Testis (tissue), 3 donors: ENCODE results near the gene PIWIL4. TPM values are rescaled to one million over a fixed set of nuclear protein-coding genes. Genes with fewer than 3 reads are reported as not detected.

ENCODE experiments used
- DNase-seq: peaks from one replicate; pipeline ENCODE4 v3.0.0-alpha.2; 2019
- H3K27ac ChIP-seq, 2 donors: fragments of 200-600 bp; sonication (generic); one replicate each; pipeline ENCODE4 v1.5.1; 2019
- H3K27me3 ChIP-seq: fragments of 200-600 bp; sonication (generic); one replicate; pipeline ENCODE4 v1.5.1; 2019
- H3K36me3 ChIP-seq: fragments of 200-600 bp; sonication (generic); one replicate; pipeline ENCODE4 v1.5.1; 2017; ENCODE audit warnings: low read depth; ENCODE audit errors: missing control alignments
- H3K4me1 ChIP-seq: fragments of 200-600 bp; sonication (generic); one replicate; pipeline ENCODE4 v1.5.1; 2019
- H3K4me3 ChIP-seq, 2 donors: fragments of 200-600 bp; sonication (generic); one replicate each; pipeline ENCODE4 v1.5.1; 2017 to 2019
- H3K9me3 ChIP-seq: fragments of 200-600 bp; sonication (generic); one replicate; pipeline ENCODE4 v1.5.1; 2017
- CTCF ChIP-seq, 3 experiments: fragments of 450-650 bp in 2 of 3; fragments of 200-600 bp in 1 of 3; sonication (generic) in 1 of 3; IDR thresholded peaks; one replicate each; pipeline ENCODE4 v1.5.1; 2016 to 2019; ENCODE audit warnings: antibody characterized with exemption in 3 of 3, mild to moderate bottlenecking in 2 of 3, moderate library complexity in 1 of 3
- POLR2A ChIP-seq: fragments of 450-650 bp; IDR thresholded peaks from one replicate; pipeline ENCODE4 v1.6.1; 2017; ENCODE audit warnings: antibody characterized with exemption, mild to moderate bottlenecking, moderate library complexity
- WGBS, 2 donors: methylation state at CpG; one replicate each; pipeline ENCODE4 v1.1.5; 2018; 5-methylcytosine and 5-hydroxymethylcytosine counted together
- intact Hi-C: fragments of 100-400 bp; cut with DNase I; formaldehyde crosslinking; loops from one replicate; pipeline ENCODE4 v1.15.1; 2023; ENCODE audit warnings: low total_unique reads
- polyA plus RNA-seq: library from polyadenylated mRNA; stranded (reverse); fragments of 350-450 nt; fragmentation: Illumina TruSeq; extraction: RNeasy Lipid Tissue Mini Kit (QIAGEN cat#74804); gene quantifications from one replicate; pipeline ENCODE4 v1.2.3, GENCODE V29; 2014; ENCODE audit warnings: low read depth, low replicate concordance; ENCODE audit not compliant: insufficient read depth
- total RNA-seq, 2 donors: library from RNA; depleted of rRNA; stranded (reverse); fragments of >200 nt; gene quantifications; one replicate each; pipeline ENCODE4 v1.2.3, GENCODE V29; 2016

The PIWIL4 gene
- total and polyA plus RNA-seq, 3 donors from 2014 or later: 19.9 to 30.2 (median 23.0) TPM

- H3K27me3 ChIP-seq: no peaks in the 10 kb centered on the region
- no peak overlapping the region for H3K4me3 ChIP-seq
- TF ChIP-seq CTCF (IDR thresholded peaks at IDR 0.05) (no peak), POLR2A (no peak)
- no peaks in the 10 kb centered on the region for H3K4me1 ChIP-seq
- WGBS, 2 donors: 94 to 95% methylated on average over 2 of the region's 2 CpGs
- no peak overlapping the region for H3K27ac ChIP-seq
- intact Hi-C loops: loop anchor here (10.0 kb wide), 1 partner anchor 260 kb away; no protein-coding TSS in a partner anchor
- no peaks in the 10 kb centered on the region for H3K9me3 ChIP-seq
- no peak for DNase-seq
- no peaks in the 10 kb centered on the region for H3K36me3 ChIP-seq
These were observed 67.9 kb downstream of the PIWIL4 start for GRCh38 chr11:94635072-94635471.

DNA sequence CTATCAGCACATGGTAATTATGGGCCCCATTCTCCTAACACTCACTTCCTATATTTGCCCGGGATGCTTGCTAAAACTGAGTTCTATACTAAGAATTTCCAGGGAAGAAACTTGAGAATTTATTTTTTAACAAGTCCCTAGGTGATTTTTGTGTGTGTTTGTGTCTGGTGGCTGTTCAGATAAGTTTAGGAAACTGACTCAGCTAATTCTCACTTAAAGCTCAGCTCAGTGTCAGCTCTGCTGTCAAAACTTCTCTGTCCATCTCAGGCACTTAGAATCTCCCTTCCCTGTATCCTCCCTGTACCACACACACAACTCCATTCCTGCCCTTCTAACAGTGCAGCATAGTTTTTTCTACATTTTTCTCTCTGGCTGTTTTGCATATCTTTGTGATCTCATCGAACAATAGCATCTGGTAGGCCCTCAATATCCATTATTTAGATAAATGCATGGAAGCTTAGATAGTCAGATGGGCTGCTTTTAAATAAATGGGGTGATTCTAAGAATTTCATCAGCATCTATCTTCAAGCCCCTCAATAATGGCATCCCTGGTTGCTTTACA is 69.3 kb downstream of the PIWIL4 start:
- DNase-seq: no peak
- Histone ChIP-seq H3K27ac (no peak overlapping the region), H3K4me1 (no peaks in the 10 kb centered on the region), H3K9me3 (no peaks in the 10 kb centered on the region), H3K36me3 (no peaks in the 10 kb centered on the region), H3K4me3 (no peak overlapping the region), H3K27me3 (no peaks in the 10 kb centered on the region)
- intact Hi-C loops: loop anchor here (10.0 kb wide), 1 partner anchor 258 kb away; no protein-coding TSS in a partner anchor
- TF ChIP-seq POLR2A: no peak
- no peak for TF ChIP-seq CTCF (IDR thresholded peaks at IDR 0.05)
- 89 to 90% methylated on average over 2 of the region's 2 CpGs for WGBS, 2 donors

- H3K27me3 ChIP-seq: no peaks in the 10 kb centered on the region
- no peaks in the 10 kb centered on the region for H3K4me1 ChIP-seq
- H3K36me3 ChIP-seq: no peaks in the 10 kb centered on the region
- intact Hi-C loops: loop anchor here (10.0 kb wide), 1 partner anchor 256 kb away; no protein-coding TSS in a partner anchor
- DNase-seq: no peak
- H3K27ac ChIP-seq: no peak overlapping the region
- TF ChIP-seq CTCF (IDR thresholded peaks at IDR 0.05) (no peak), POLR2A (no peak)
- 75 to 79% methylated on average over 4 of the region's 4 CpGs for WGBS, 2 donors
- no peaks in the 10 kb centered on the region for H3K9me3 ChIP-seq
- H3K4me3 ChIP-seq: no peak overlapping the region
These were observed 71.2 kb downstream of the PIWIL4 start for GRCh38 chr11:94638301-94638901.

DNA sequence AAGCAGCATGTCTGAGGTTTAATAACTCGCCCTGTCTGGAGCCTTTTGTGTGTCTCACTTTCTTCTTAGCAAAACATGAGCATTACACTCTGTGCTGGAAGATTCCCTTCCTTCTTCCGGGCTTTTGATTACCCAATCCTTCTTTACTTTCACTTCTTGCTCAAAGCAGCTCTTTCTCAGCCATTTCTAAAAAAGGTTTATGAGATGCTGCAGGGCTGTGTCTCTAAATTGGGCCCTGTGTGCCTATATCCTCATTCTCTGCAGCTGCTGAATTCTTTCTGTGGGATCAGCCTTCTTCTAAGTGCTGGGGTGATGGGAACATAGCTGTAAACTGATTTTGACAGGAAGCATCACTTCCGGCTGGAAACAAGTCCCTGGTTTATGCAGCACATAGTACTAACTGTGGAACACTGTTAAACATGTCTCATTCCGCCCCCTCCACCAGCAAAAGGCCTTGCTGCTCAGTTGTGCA is 71.8 kb downstream of the PIWIL4 start:
- H3K27ac ChIP-seq: no peak overlapping the region
- intact Hi-C loops: loop anchor here (10.0 kb wide), 1 partner anchor 256 kb away; no protein-coding TSS in a partner anchor
- H3K4me3 ChIP-seq: no peak overlapping the region
- H3K4me1 ChIP-seq: no peaks in the 10 kb centered on the region
- H3K36me3 ChIP-seq: no peaks in the 10 kb centered on the region
- no peaks in the 10 kb centered on the region for H3K9me3 ChIP-seq
- H3K27me3 ChIP-seq: no peaks in the 10 kb centered on the region
- 44 to 70% methylated on average over 4 of the region's 4 CpGs for WGBS, 2 donors
- TF ChIP-seq CTCF (IDR thresholded peaks at IDR 0.05): no peak
- DNase-seq: no peak
